ENCODE results near the gene CTNNA1.

- TF ChIP-seq CTCF (conservative IDR thresholded peaks at IDR 0.05; ENCODE audit: low read length) (no peak), EZH2phosphoT487 (IDR thresholded peaks at IDR 0.05; ENCODE audit: borderline replicate concordance) (no peak)
These were observed 211.5 kb downstream of the CTNNA1 start for GRCh38 chr5:138964647-138965201.
